HCT116 (cell line): Measurements from ENCODE around the gene SPDEF. TPM values are rescaled to one million over a fixed set of nuclear protein-coding genes. Genes with fewer than 3 reads are reported as not detected.

Source experiments
- ATAC-seq: fragments of 200-7000 bp; cut with Tn5 transposase; 2 replicates; pipeline ENCODE4 v1.9.1; 2020; ENCODE audit warnings: mild to moderate bottlenecking, moderate library complexity
- BruUV-seq: library from RNA; stranded (reverse); fragments of 400-500 nt; replicated peaks from 2 replicates; lab custom pipeline; 2021; lab: Mats Ljungman, UMichigan
- CTCF ChIA-PET: fragments of 300-600 bp; sonication (Branson Sonifier 250); formaldehyde crosslinking; loops from one replicate; lab custom pipeline; 2021; ENCODE audit warnings: antibody characterized with exemption; lab: Charles Lee
- POLR2A ChIA-PET: fragments of 300-600, 350-600 bp; sonication (Branson Sonifier 250); formaldehyde crosslinking; loops from one replicate; lab custom pipeline; 2021; ENCODE audit warnings: antibody characterized with exemption; lab: Charles Lee
- RAD21 ChIA-PET, 2 experiments: fragments of 300-600 bp; sonication (Branson Sonifier 250); formaldehyde crosslinking; loops; one replicate each; lab custom pipeline; 2023; ENCODE audit warnings: low total read pairs in 2 of 2; ENCODE audit not compliant: uncharacterized antibody in 2 of 2, unreplicated experiment in 2 of 2, low non-redundant PET in 1 of 2; lab: Charles Lee
- DNase-seq: peaks from one replicate; pipeline ENCODE4 v3.0.0-alpha.2; 2010; ENCODE audit warnings: low read depth, low spot score
- H2AFZ ChIP-seq: fragments of 200-600 bp; shearing (Covaris generic), sonication (generic); 2 replicates; pipeline ENCODE4 v1.6.1; 2017; ENCODE audit warnings: low read depth, mixed run types, mixed read lengths, antibody characterized with exemption, low read length; ENCODE audit not compliant: poor library complexity, severe bottlenecking
- H3K27ac ChIP-seq: 2 replicates; pipeline ENCODE4 v1.5.1; 2012; ENCODE audit warnings: low read depth, low read length
- H3K27me3 ChIP-seq: fragments of 200-600 bp; sonication (generic); 2 replicates; pipeline ENCODE4 v1.6.1; 2016; ENCODE audit warnings: mixed run types, low read length, mixed read lengths; ENCODE audit not compliant: insufficient read depth
- H3K36me3 ChIP-seq, 2 experiments: fragments of 200-500 bp in 1 of 2; fragments of 200-600 bp in 1 of 2; sonication (Bioruptor generic) in 1 of 2; sonication (generic) in 1 of 2; 2 replicates each; pipeline versions ENCODE4 v1.5.1 to v1.6.1; 2014 to 2016; ENCODE audit warnings: low read length in 2 of 2, inconsistent platforms in 1 of 2, mixed read lengths in 1 of 2, mixed run types in 1 of 2; ENCODE audit not compliant: insufficient read depth in 2 of 2, control insufficient read depth in 1 of 2
- H3K4me1 ChIP-seq, 2 experiments: fragments of 200-600 bp in 1 of 2; sonication (generic) in 1 of 2; 2 replicates each; pipeline versions ENCODE4 v1.5.1 to v1.6.1; 2012 to 2017; ENCODE audit warnings: low read length in 2 of 2, inconsistent platforms in 1 of 2, mild to moderate bottlenecking in 1 of 2, mixed read lengths in 1 of 2, mixed run types in 1 of 2, moderate library complexity in 1 of 2; ENCODE audit not compliant: insufficient read depth in 2 of 2, control insufficient read depth in 1 of 2
- H3K4me2 ChIP-seq: fragments of 200-600 bp; sonication (generic); 2 replicates; pipeline ENCODE4 v1.6.1; 2017; ENCODE audit warnings: mixed run types, low read length, mixed read lengths
- H3K4me3 ChIP-seq, 2 experiments: fragments of 200-600 bp in 1 of 2; sonication (generic) in 1 of 2; replicated peaks in 1 of 2; 2 replicates each; pipeline ENCODE4 v1.5.1; 2011 to 2016; ENCODE audit warnings: low read length in 2 of 2, control low read depth in 1 of 2, low read depth in 1 of 2, mild to moderate bottlenecking in 1 of 2, mixed read lengths in 1 of 2, mixed run types in 1 of 2
- H3K79me2 ChIP-seq: fragments of 200-600 bp; sonication (generic); 2 replicates; pipeline ENCODE4 v1.6.1; 2017; ENCODE audit warnings: mild to moderate bottlenecking, mixed run types, low read length, moderate library complexity, mixed read lengths; ENCODE audit not compliant: insufficient read depth
- H3K9ac ChIP-seq: fragments of 200-600 bp; sonication (generic); 2 replicates; pipeline ENCODE4 v1.6.1; 2016; ENCODE audit warnings: low read length, mixed read lengths
- H3K9me2 ChIP-seq: fragments of 200-600 bp; sonication (generic), shearing (Covaris generic); 2 replicates; pipeline ENCODE4 v1.6.1; 2017; ENCODE audit warnings: mixed run types, mild to moderate bottlenecking, moderate library complexity; ENCODE audit not compliant: insufficient read depth
- H3K9me3 ChIP-seq, 2 experiments: fragments of 200-500 bp in 1 of 2; fragments of 200-600 bp in 1 of 2; sonication (Bioruptor generic) in 1 of 2; sonication (generic) in 1 of 2; 2 replicates each; pipeline ENCODE4 v1.6.1; 2014 to 2017; ENCODE audit warnings: low read length in 2 of 2, mixed read lengths in 2 of 2, inconsistent platforms in 1 of 2, low read depth in 1 of 2, mild to moderate bottlenecking in 1 of 2, mixed run types in 1 of 2, moderate library complexity in 1 of 2; ENCODE audit not compliant: control insufficient read depth in 1 of 2, insufficient read depth in 1 of 2
- H4K20me1 ChIP-seq: fragments of 200-600 bp; sonication (generic), shearing (Covaris generic); 2 replicates; pipeline ENCODE4 v1.6.1; 2017; ENCODE audit warnings: mixed run types, mild to moderate bottlenecking, moderate library complexity; ENCODE audit not compliant: insufficient read depth
- ATF3 ChIP-seq: IDR thresholded peaks from 2 replicates; pipeline ENCODE4 v1.6.1; 2012
- CEBPB ChIP-seq: IDR thresholded peaks from 2 replicates; pipeline ENCODE4 v1.6.1; 2012; ENCODE audit warnings: low read depth
- EGR1 ChIP-seq: IDR thresholded peaks from 2 replicates; pipeline ENCODE4 v1.6.1; 2012; ENCODE audit warnings: low read depth
- ELF1 ChIP-seq: IDR thresholded peaks from 2 replicates; pipeline ENCODE4 v1.6.1; 2012; ENCODE audit warnings: low read depth, borderline replicate concordance
- RAD21 ChIP-seq: IDR thresholded peaks from 2 replicates; pipeline ENCODE4 v1.6.1; 2012; ENCODE audit warnings: low read depth, mild to moderate bottlenecking
- REST ChIP-seq: IDR thresholded peaks from 2 replicates; pipeline ENCODE4 v1.6.1; 2012; ENCODE audit warnings: low read depth
- YY1 ChIP-seq: IDR thresholded peaks from 2 replicates; pipeline ENCODE4 v1.6.1; 2011; ENCODE audit warnings: low read length, low read depth, moderate library complexity, mild to moderate bottlenecking; ENCODE audit not compliant: insufficient replicate concordance; ENCODE audit errors: extremely low read depth
- ZFX ChIP-seq: fragments of 450-650 bp; IDR thresholded peaks from 2 replicates; pipeline ENCODE4 v1.6.1; 2017
- ZNF274 ChIP-seq: fragments of 200-500 bp; sonication (Bioruptor generic); IDR thresholded peaks from 2 replicates; pipeline ENCODE4 v1.6.1; 2014; ENCODE audit warnings: mild to moderate bottlenecking, low read depth, low read length, inconsistent platforms
- intact Hi-C: fragments of 100-400 bp; cut with micrococcal nuclease; formaldehyde crosslinking; loops from 2 replicates; pipeline ENCODE4 v1.10.0; 2022
- total RNA-seq: library from RNA; stranded (reverse); gene quantifications from one replicate; pipeline ENCODE4 v1.2.1, GENCODE V29; 2021; ENCODE audit not compliant: unreplicated experiment
- TF ChIP-seq, protein P1 (sequence below), 3 experiments: fragments of 200-600 bp in 1 of 3; sonication (generic) in 1 of 3; IDR thresholded peaks in 2 of 3; conservative IDR thresholded peaks in 1 of 3; 2 replicates each; pipeline ENCODE4 v1.5.1; 2012 to 2017; ENCODE audit warnings: low read depth in 2 of 3, low read length in 2 of 3, antibody characterized with exemption in 1 of 3, borderline replicate concordance in 1 of 3, control low read depth in 1 of 3, mild to moderate bottlenecking in 1 of 3, mixed read lengths in 1 of 3, mixed run types in 1 of 3, moderate library complexity in 1 of 3; ENCODE audit not compliant: insufficient read depth in 1 of 3

SPDEF gene
- total RNA-seq, 1 experiment from 2014 or later = 0.39 TPM

DNA sequence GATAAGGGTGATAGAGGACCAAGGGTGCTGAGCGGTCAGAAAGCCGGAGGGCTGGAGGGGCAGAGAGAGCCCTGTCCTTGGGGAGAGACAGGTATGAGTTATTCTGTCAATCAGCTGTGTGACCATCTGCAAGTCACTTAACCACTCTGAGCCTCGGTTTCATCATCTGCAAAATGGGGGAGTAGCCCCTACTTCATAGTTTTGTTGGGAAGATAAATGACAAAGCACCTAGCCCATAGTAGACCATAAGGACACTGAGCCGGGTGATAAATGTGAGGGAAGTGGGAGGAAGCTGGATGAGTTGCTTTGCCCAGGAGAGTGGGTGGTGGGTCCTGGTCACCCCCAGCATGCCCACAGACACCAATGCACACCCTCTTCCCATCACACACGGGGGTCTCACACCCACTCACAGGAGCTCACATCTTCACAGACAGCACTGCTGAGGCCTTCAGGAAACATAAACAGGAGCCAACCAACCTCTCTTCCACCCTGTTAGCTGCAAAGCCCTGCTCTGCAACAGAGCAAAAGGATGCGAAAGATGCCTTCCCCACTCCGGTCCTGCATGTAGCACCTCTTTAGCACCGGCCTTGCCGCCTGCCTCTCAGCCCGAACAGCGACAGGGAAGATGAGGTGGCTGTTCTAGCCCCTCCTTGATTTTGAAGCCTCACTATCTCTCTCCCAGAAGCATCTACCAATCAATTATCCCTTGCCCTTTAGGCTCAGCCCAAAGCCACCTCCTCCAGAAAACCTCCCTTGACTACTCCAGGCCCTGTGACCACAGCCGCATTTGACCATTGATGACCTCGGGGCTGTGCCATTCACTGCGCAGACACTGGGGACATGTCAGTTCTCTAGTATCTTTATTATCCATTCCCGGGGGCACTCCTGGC is 18.9 kb downstream of the SPDEF start:
- ChIA-PET RAD21 (no interaction called here), POLR2A (no interaction called here), CTCF (no interaction called here)
- no peaks in the 10 kb centered on the region for H3K79me2 ChIP-seq
- H3K9ac ChIP-seq = no peak overlapping the region
- H3K9me2 ChIP-seq = no peaks in the 10 kb centered on the region
- no peaks in the 10 kb centered on the region for H4K20me1 ChIP-seq
- BruUV-seq = no TSS peak
- TF ChIP-seq, protein P1, sequence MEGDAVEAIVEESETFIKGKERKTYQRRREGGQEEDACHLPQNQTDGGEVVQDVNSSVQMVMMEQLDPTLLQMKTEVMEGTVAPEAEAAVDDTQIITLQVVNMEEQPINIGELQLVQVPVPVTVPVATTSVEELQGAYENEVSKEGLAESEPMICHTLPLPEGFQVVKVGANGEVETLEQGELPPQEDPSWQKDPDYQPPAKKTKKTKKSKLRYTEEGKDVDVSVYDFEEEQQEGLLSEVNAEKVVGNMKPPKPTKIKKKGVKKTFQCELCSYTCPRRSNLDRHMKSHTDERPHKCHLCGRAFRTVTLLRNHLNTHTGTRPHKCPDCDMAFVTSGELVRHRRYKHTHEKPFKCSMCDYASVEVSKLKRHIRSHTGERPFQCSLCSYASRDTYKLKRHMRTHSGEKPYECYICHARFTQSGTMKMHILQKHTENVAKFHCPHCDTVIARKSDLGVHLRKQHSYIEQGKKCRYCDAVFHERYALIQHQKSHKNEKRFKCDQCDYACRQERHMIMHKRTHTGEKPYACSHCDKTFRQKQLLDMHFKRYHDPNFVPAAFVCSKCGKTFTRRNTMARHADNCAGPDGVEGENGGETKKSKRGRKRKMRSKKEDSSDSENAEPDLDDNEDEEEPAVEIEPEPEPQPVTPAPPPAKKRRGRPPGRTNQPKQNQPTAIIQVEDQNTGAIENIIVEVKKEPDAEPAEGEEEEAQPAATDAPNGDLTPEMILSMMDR (IDR thresholded peaks at IDR 0.05 in 2 of 3, conservative IDR thresholded peaks at IDR 0.05 in 1 of 3; ENCODE audit: borderline replicate concordance in 1 of 3, insufficient read depth in 1 of 3, low read depth in 2 of 3, low read length in 2 of 3) = no peak
- no peak for TF ChIP-seq REST
- TF ChIP-seq ZFX = no peak
- TF ChIP-seq ATF3 = no peak
- TF ChIP-seq EGR1 = no peak
- no peak for TF ChIP-seq ELF1
- TF ChIP-seq CEBPB = no peak
- TF ChIP-seq ZNF274 = no peak
- TF ChIP-seq YY1 = no peak
- no peak for TF ChIP-seq RAD21
- H3K27me3 ChIP-seq = no peaks in the 10 kb centered on the region
- DNase-seq (no peak), ATAC-seq (no peak)
- H3K4me3 ChIP-seq = no peak overlapping the region
- intact Hi-C loops = no loop called here
- no peak overlapping the region for H3K4me2 ChIP-seq
- H3K36me3 ChIP-seq = no peaks in the 10 kb centered on the region
- H3K4me1 ChIP-seq = peaks cover 3 to 7% of the 10 kb centered on the region in 2 experiments; a peak in 2 of 4 replicates
- H3K27ac ChIP-seq = no peak overlapping the region
- no peak overlapping the region for H2AFZ ChIP-seq
- no peaks in the 10 kb centered on the region for H3K9me3 ChIP-seq
